Cardiac fibroblast (primary cell): ENCODE results near the gene TRIM68.
A peak's percentile ranks its signal among the peaks of the same experiment; 100 is the strongest.

Experiments used
- DNase-seq, 2 donors: peaks; one replicate each; pipeline versions ENCODE4 v3.0.0 to v3.0.0-alpha.2; 2010; ENCODE audit warnings: low read depth in 2 of 2
- H3K4me3 ChIP-seq, 2 donors: replicated peaks in 1 of 2; 1 replicate in 1 of 2; 2 replicates in 1 of 2; pipeline ENCODE4 v1.5.1; 2011; ENCODE audit warnings: low read depth in 2 of 2, low read length in 2 of 2, mild to moderate bottlenecking in 2 of 2, moderate library complexity in 1 of 2
- TF ChIP-seq, protein P1 (sequence below): IDR thresholded peaks from one replicate; pipeline ENCODE4 v1.5.1; 2011; ENCODE audit warnings: low read depth, mild to moderate bottlenecking, low read length, inconsistent platforms

TRIM68 gene

DNA sequence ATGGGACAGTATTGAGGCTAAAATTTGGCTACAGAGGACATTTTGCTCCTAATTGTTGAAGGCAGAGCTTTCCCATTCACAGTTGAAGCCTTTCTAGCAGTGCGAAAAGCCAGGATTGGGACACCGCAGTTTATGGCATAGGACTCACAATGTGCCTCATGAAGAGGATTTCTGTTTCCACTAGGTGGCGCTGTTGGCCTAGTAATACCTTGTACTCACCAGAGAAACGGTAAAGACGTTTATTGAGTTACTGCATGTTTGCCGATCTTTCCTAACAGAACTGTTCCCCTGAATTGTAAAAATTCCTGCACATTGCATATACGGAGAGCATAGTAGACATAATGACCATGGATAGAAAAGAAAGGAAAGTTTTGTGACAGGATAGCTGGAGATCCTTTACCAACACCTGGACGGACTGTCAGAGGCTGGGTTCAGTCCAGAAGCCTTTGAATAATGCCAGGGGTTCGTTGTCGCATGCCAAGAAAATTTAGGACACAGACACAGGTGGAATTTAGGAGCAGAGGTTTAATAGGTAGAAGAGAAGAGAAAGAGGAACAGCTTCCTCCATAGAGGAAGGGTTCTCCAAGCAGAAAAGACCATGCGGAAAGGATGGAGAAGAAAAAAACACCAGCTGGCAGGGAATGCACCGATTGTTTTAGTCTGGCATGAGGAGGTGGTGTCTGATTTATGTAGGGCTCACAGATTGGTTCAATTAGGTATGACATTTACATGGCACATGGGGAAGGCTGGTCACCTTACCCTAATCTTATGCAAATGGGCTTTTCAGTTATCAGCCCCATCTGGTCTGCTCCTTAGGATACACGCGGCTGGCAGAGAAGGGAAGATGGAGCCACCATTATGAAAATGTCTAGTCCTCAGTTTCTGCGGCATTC is 18.4 kb upstream of the TRIM68 start:
- no peak overlapping the region for H3K4me3 ChIP-seq
- peak; percentile 82 to 89 for DNase-seq
- TF ChIP-seq, protein P1, sequence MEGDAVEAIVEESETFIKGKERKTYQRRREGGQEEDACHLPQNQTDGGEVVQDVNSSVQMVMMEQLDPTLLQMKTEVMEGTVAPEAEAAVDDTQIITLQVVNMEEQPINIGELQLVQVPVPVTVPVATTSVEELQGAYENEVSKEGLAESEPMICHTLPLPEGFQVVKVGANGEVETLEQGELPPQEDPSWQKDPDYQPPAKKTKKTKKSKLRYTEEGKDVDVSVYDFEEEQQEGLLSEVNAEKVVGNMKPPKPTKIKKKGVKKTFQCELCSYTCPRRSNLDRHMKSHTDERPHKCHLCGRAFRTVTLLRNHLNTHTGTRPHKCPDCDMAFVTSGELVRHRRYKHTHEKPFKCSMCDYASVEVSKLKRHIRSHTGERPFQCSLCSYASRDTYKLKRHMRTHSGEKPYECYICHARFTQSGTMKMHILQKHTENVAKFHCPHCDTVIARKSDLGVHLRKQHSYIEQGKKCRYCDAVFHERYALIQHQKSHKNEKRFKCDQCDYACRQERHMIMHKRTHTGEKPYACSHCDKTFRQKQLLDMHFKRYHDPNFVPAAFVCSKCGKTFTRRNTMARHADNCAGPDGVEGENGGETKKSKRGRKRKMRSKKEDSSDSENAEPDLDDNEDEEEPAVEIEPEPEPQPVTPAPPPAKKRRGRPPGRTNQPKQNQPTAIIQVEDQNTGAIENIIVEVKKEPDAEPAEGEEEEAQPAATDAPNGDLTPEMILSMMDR, result peak; percentile 63

DNA sequence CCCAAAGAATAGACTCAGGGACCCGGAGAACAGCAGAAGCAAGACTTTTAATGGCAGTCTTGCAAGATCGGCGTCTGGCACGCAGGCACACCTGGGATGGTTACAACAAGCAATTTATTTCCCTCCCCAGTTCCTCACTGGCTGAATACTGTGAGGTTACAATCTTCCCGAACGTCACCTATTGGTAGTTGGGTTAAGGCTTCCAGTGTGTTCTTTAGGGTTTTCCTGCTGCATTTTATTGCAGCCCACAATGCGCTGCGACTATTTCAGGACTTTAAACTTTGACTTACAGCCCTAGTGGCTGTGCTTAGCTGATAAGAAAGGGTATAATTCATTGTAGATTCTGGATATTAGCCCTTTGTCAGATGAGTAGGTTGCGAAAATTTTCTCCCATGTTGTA is 11.5 kb upstream of the TRIM68 start:
- no peak overlapping the region for H3K4me3 ChIP-seq
- no peak for DNase-seq
- TF ChIP-seq, protein P1, result no peak

DNA sequence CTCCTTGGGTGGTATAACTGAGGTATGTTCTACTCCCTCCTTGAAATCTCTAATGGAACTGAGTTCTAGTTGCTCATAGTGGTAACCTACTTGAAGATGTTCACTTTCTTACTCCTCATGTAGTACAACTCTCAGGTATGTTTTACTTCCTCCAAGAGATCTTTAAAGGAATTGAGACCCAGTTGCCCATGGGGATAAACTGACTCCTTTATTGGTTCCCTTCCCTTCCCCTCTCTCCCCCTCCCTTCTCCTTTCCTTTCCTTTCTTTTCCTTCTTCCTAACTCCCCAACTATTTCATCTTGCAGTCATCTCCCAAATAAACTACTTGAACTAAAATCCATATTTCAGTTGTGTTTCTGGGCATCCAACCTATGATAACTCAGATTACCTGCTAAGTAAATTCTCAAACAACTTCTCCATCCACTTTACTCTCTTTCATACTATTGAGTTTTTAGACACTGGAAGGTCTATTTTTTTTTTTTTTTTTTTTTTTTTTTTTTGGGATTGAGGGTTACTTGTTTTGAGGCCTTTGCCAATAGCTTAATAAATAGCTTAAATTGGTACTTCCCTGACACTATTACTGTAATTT is 7.9 kb upstream of the TRIM68 start:
- no peak overlapping the region for H3K4me3 ChIP-seq
- TF ChIP-seq, protein P1, result no peak
- DNase-seq, result no peak

DNA sequence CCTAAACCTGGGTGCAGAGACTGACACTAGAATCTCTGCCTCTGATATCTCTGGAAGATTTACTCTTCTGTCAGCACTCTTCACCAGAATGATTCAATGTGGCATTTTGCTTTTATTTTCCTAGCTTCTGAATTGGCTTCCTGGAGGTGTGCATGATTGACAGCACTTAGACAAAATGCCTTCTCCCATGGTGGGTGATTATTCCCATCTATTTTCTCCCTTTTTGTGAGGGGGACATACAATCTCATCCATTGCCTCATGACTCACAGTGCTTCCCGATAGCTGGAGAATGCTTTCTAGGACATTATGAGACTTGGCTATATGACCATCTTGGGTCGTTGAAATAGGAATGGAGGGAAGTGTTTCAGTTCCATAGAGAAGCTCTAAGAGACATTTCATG is 4.0 kb upstream of the TRIM68 start:
- TF ChIP-seq, protein P1, result no peak
- no peak for DNase-seq
- no peak overlapping the region for H3K4me3 ChIP-seq

DNA sequence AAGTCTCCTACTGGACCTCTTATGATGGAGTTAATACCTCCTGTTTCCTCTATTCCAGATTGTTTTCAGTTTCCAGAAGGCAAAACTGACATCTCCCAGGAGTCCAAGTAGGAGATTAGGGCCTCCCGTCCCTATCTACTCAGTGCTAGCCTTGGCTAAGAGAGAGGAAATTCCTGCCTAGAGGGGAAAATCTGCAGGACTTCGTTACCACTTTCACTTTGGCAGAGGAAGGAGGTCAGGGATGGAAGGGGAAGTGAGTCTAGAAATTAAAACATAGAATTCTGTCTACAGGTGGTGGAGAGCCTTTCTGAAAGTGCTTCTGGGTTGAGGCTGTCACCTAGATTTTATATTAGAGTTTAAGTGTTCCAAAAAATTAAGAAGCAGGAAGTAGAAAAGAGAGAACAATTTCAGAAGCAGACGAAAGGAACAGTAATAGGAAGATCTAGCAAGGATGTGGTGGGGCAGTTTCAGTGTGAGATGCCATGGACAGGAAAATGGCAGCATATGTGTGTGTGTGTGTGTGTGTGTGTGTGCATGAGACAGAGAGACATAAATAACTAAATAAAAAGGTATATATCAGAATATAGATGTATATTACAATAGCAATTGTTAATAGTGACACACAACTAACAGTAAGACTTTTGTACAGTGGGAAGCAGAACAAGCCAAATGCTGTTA is 2.4 kb upstream of the TRIM68 start:
- peak; percentile 12 to 67 for DNase-seq
- peak overlapping the region in 1 of 2 donors; percentile 9 for H3K4me3 ChIP-seq
- TF ChIP-seq, protein P1, result no peak

DNA sequence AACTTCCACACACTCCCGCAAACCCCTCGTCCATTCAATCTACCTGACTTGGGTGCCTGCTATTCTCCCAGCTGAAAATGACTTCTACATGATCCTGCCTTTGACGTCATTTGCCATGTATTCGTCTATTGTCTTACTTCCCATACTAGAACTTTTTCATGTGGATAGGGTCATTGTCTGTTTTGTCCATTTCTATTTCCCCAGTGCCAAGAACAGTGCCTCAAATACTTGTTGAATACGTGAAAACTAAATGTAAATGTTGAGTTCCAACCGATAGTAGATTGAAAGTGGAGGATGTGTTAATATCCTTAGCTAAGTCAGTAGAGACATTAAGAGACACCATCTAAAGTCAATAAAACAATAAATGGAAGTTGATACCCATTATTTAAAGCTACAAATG is 935 bp downstream of the TRIM68 start:
- DNase-seq, result peak; percentile 6 to 13
- TF ChIP-seq, protein P1, result no peak
- H3K4me3 ChIP-seq, result peak overlapping the region; percentile 71 to 73
